GM23338 (cell line): ENCODE measurements around the gene COL20A1. TPM values are rescaled to one million over a fixed set of nuclear protein-coding genes. Genes with fewer than 3 reads are reported as not detected.

Source experiments
- ATAC-seq: fragments of 200-7000 bp; cut with Tn5 transposase; 3 replicates; pipeline ENCODE4 v1.9.1; 2020
- DNase-seq: peaks from one replicate; pipeline ENCODE4 v3.0.0-alpha.2; 2015; ENCODE audit warnings: low spot score
- H2AFZ ChIP-seq: fragments of 200-600 bp; sonication (generic); 2 replicates; pipeline ENCODE4 v1.8.0; 2016; ENCODE audit warnings: antibody characterized with exemption, mild to moderate bottlenecking, moderate library complexity
- H3F3A ChIP-seq: fragments of 200-600 bp; sonication (generic); replicated peaks from 2 replicates; pipeline ENCODE4 v1.8.0; 2017; ENCODE audit warnings: antibody characterized with exemption, mixed run types, low read depth
- H3K27ac ChIP-seq: fragments of 200-600 bp; sonication (generic); 2 replicates; pipeline ENCODE4 v1.6.1; 2016; ENCODE audit warnings: low read depth
- H3K27me3 ChIP-seq: fragments of 200-600 bp; sonication (generic); 2 replicates; pipeline ENCODE4 v1.8.0; 2016; ENCODE audit warnings: mild to moderate bottlenecking, mixed run types, moderate library complexity; ENCODE audit not compliant: insufficient read depth
- H3K36me3 ChIP-seq: fragments of 200-600 bp; sonication (generic); 2 replicates; pipeline ENCODE4 v1.8.0; 2016; ENCODE audit warnings: mild to moderate bottlenecking; ENCODE audit not compliant: insufficient read depth
- H3K4me1 ChIP-seq: fragments of 200-600 bp; sonication (generic); 2 replicates; pipeline ENCODE4 v1.8.0; 2016; ENCODE audit warnings: mild to moderate bottlenecking, moderate library complexity; ENCODE audit not compliant: insufficient read depth
- H3K4me2 ChIP-seq: fragments of 200-600 bp; sonication (generic); 2 replicates; pipeline ENCODE4 v1.7.1; 2017; ENCODE audit warnings: mixed run types
- H3K4me3 ChIP-seq: fragments of 200-600 bp; sonication (generic); 2 replicates; pipeline ENCODE4 v1.6.1; 2016; ENCODE audit warnings: mixed run types
- H3K79me2 ChIP-seq: fragments of 200-600 bp; sonication (generic); replicated peaks from 2 replicates; pipeline ENCODE4 v1.8.0; 2017; ENCODE audit warnings: mild to moderate bottlenecking; ENCODE audit not compliant: insufficient read depth
- H3K9me2 ChIP-seq: fragments of 200-600 bp; sonication (generic); 2 replicates; pipeline ENCODE4 v1.8.0; 2017; ENCODE audit not compliant: insufficient read depth
- H4K20me1 ChIP-seq: fragments of 200-600 bp; sonication (generic); replicated peaks from 2 replicates; pipeline ENCODE4 v1.8.0; 2017; ENCODE audit warnings: mild to moderate bottlenecking; ENCODE audit not compliant: insufficient read depth
- H3K27ac Mint-ChIP-seq: 2 replicates; pipeline ENCODE4 v1.8.0; 2020; ENCODE audit warnings: inconsistent platforms, mild to moderate bottlenecking, moderate library complexity, mixed read lengths
- H3K27me3 Mint-ChIP-seq: 3 replicates; pipeline ENCODE4 v1.8.0; 2022; ENCODE audit warnings: low read depth, mild to moderate bottlenecking, moderate library complexity, mixed read lengths, inconsistent platforms; ENCODE audit not compliant: insufficient read depth, poor library complexity
- H3K36me3 Mint-ChIP-seq: 3 replicates; pipeline ENCODE4 v1.8.0; 2021; ENCODE audit warnings: low read depth, mild to moderate bottlenecking, inconsistent platforms, moderate library complexity, mixed read lengths
- H3K4me1 Mint-ChIP-seq: 3 replicates; pipeline ENCODE4 v1.8.0; 2020; ENCODE audit warnings: mild to moderate bottlenecking, inconsistent platforms, mixed read lengths
- H3K4me3 Mint-ChIP-seq: 3 replicates; pipeline ENCODE4 v1.8.0; 2021; ENCODE audit warnings: moderate library complexity, mild to moderate bottlenecking, inconsistent platforms, mixed read lengths
- H3K9me3 Mint-ChIP-seq: 3 replicates; pipeline ENCODE4 v1.8.0; 2020; ENCODE audit warnings: moderate library complexity, mild to moderate bottlenecking, inconsistent platforms, mixed read lengths
- CREB1 ChIP-seq: fragments of 250-450 bp; sonication (Bioruptor Pico); IDR thresholded peaks from 2 replicates; pipeline ENCODE4 v1.5.0; 2020; ENCODE audit warnings: low read depth, mild to moderate bottlenecking, moderate library complexity
- EZH2 ChIP-seq: fragments of 200-600 bp; sonication (generic); IDR thresholded peaks from one replicate; pipeline ENCODE4 v1.8.0; 2017; ENCODE audit warnings: antibody characterized with exemption, mild to moderate bottlenecking, low read depth; ENCODE audit not compliant: unreplicated experiment
- EZH2phosphoT487 ChIP-seq: fragments of 200-600 bp; sonication (generic); IDR thresholded peaks from one replicate; pipeline ENCODE4 v1.8.1; 2018; ENCODE audit warnings: antibody characterized with exemption; ENCODE audit not compliant: unreplicated experiment
- JUNB ChIP-seq: IDR thresholded peaks from one replicate; pipeline ENCODE4 v1.6.1; 2016; ENCODE audit warnings: antibody characterized with exemption; ENCODE audit not compliant: unreplicated experiment
- NANOG ChIP-seq: IDR thresholded peaks from 2 replicates; pipeline ENCODE4 v1.6.1; 2016; ENCODE audit warnings: antibody characterized with exemption, borderline replicate concordance
- POLR2AphosphoS5 ChIP-seq: IDR thresholded peaks from 2 replicates; pipeline ENCODE4 v1.6.1; 2016; ENCODE audit warnings: antibody characterized with exemption, low read depth
- STAT1 ChIP-seq: IDR thresholded peaks from one replicate; pipeline ENCODE4 v1.6.1; 2016; ENCODE audit warnings: antibody characterized with exemption; ENCODE audit not compliant: unreplicated experiment
- ZNF114 ChIP-seq: fragments of 250-450 bp; sonication (Bioruptor Pico); IDR thresholded peaks from 2 replicates; pipeline ENCODE4 v1.5.0; 2020; ENCODE audit warnings: mild to moderate bottlenecking, moderate library complexity
- ZNF331 ChIP-seq: fragments of 250-450 bp; sonication (Bioruptor Pico); IDR thresholded peaks from 2 replicates; pipeline ENCODE4 v1.5.0; 2020; ENCODE audit warnings: low read depth, mild to moderate bottlenecking, moderate library complexity
- polyA plus RNA-seq: library from polyadenylated mRNA; unstranded; fragments of >200 nt; fragmentation: Nextera tagmentation; extraction: Ambion mirVana; gene quantifications from 2 replicates; pipeline ENCODE4 v1.2.1, GENCODE V29; 2016
- total RNA-seq: library from RNA; depleted of rRNA; stranded (reverse); fragments of >200 nt; shearing (Covaris generic); gene quantifications from 2 replicates; pipeline ENCODE4 v1.2.3, GENCODE V29; 2014
- TF ChIP-seq, protein P1 (sequence below): IDR thresholded peaks from 2 replicates; pipeline ENCODE4 v1.6.1; 2016; ENCODE audit warnings: antibody characterized with exemption
- TF ChIP-seq, protein P2 (sequence below), 2 experiments: fragments of 200-600 bp in 1 of 2; sonication (generic) in 1 of 2; conservative IDR thresholded peaks; 2 replicates each; pipeline versions ENCODE4 v1.5.1 to v1.6.1; 2016 to 2017; ENCODE audit warnings: antibody characterized with exemption in 2 of 2, low read depth in 2 of 2, mild to moderate bottlenecking in 2 of 2, moderate library complexity in 1 of 2
- TF ChIP-seq, protein P3 (sequence below): IDR thresholded peaks from one replicate; pipeline ENCODE4 v1.6.1; 2018; ENCODE audit warnings: antibody characterized with exemption; ENCODE audit not compliant: unreplicated experiment

COL20A1 gene
- total and polyA plus RNA-seq, 2 experiments from 2014 or later = 0.28 to 0.79 TPM

DNA sequence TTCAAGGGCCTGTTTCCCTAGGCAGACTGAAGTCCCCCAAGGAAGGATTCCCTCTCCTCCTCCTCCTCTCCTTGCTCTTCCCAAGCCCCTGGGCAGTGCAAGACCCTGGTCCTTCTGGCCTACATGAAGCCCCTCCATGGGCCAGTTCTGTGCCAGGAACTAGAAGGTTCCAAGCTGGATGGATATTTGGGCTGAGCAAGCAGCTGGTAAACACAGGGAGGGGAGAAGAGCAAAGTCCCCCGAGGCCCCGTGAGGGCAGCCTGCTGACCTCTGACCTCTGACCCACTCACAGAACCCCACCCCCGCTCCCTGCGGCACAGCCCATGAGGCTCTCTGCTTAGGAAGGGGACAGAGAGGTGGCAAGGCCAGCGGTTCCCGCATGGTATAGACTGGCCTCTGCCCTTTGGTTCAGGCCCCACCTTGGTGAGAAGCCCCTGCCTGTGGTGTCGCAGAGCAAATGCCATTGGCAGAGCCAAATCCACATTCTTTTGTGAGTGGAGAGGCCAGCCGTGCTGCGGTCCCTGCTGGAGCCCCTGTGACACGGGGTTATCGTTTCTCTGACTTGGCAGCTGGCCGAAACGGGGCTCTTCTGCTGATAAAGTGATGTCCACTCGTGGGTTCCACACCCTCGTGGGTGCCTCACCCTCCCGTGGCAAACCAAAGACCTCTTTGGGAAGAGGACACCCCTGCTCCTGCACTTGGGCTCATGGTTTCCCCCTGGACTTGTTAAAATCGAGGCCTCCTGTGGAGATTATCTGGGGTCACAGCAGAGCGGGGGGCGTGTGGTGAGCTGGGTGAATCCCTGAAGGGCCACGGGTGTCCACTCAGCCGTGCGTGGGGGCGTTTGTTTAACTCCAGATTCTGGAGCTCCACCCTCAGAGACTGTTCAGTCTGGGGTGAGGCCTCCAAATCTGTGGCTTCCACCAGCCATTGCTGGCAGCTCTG is 70.3 kb downstream of the COL20A1 start:
- TF ChIP-seq EZH2phosphoT487 (no peak), ZNF331 (no peak), JUNB (no peak), NANOG (no peak)

DNA sequence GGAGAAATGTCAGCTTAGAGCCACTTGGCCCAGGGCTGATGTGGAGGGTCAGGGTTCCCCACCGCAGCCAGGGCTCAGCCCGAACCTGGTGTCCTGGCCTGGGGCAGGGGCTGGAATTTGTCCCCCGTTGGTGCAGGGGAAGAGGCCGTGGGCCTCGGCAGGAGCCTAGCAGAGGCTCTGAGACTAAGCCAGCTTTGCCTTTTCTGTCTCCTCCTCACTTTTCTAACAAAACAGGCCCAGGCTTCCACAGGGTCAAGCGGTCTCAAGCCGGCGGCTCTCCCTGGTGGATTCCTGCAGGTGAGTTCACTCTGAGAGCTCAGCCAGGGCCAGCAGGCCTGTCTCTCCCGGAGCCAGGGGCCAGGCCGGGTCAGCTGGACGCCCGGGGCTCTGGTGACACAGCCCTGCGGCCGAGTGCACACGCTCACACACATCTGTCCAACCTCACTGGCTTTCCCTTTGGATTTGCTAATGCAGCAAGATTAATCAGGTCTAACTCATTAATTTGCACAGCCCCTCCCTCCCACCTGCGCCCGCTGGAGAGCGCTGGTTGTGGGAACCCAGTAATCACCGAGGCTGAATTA is 71.1 kb downstream of the COL20A1 start:
- H3K36me3 Mint-ChIP-seq = no peaks in the 10 kb centered on the region; the same call in 2 of the 3 replicates
- H3K27ac ChIP-seq = no peak overlapping the region
- H3K4me3 ChIP-seq = no peak overlapping the region
- H3F3A ChIP-seq = no peaks in the 10 kb centered on the region
- no peaks in the 10 kb centered on the region for H3K36me3 ChIP-seq
- no peak overlapping the region for H3K27ac Mint-ChIP-seq
- peaks cover 18% of the 10 kb centered on the region for H3K27me3 ChIP-seq
- H2AFZ ChIP-seq = no peak overlapping the region
- no peak for ATAC-seq
- no peaks in the 10 kb centered on the region for H3K79me2 ChIP-seq
- H3K9me2 ChIP-seq = no peaks in the 10 kb centered on the region
- DNase-seq = no peak
- H4K20me1 ChIP-seq = no peaks in the 10 kb centered on the region
- H3K9me3 Mint-ChIP-seq = no peaks in the 10 kb centered on the region
- H3K27me3 Mint-ChIP-seq = peaks cover 25% of the 10 kb centered on the region
- H3K4me2 ChIP-seq = no peak overlapping the region
- no peak overlapping the region for H3K4me3 Mint-ChIP-seq
- H3K4me1 ChIP-seq = no peaks in the 10 kb centered on the region
- peaks cover 14% of the 10 kb centered on the region for H3K4me1 Mint-ChIP-seq
- no peak for TF ChIP-seq JUNB
- TF ChIP-seq NANOG = no peak
- no peak for TF ChIP-seq STAT1
- TF ChIP-seq, protein P1, sequence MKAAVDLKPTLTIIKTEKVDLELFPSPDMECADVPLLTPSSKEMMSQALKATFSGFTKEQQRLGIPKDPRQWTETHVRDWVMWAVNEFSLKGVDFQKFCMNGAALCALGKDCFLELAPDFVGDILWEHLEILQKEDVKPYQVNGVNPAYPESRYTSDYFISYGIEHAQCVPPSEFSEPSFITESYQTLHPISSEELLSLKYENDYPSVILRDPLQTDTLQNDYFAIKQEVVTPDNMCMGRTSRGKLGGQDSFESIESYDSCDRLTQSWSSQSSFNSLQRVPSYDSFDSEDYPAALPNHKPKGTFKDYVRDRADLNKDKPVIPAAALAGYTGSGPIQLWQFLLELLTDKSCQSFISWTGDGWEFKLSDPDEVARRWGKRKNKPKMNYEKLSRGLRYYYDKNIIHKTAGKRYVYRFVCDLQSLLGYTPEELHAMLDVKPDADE = no peak
- no peak for TF ChIP-seq ZNF114 (CRISPR knock-in tag)
- TF ChIP-seq EZH2 = no peak
- TF ChIP-seq, protein P2, sequence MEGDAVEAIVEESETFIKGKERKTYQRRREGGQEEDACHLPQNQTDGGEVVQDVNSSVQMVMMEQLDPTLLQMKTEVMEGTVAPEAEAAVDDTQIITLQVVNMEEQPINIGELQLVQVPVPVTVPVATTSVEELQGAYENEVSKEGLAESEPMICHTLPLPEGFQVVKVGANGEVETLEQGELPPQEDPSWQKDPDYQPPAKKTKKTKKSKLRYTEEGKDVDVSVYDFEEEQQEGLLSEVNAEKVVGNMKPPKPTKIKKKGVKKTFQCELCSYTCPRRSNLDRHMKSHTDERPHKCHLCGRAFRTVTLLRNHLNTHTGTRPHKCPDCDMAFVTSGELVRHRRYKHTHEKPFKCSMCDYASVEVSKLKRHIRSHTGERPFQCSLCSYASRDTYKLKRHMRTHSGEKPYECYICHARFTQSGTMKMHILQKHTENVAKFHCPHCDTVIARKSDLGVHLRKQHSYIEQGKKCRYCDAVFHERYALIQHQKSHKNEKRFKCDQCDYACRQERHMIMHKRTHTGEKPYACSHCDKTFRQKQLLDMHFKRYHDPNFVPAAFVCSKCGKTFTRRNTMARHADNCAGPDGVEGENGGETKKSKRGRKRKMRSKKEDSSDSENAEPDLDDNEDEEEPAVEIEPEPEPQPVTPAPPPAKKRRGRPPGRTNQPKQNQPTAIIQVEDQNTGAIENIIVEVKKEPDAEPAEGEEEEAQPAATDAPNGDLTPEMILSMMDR (conservative IDR thresholded peaks at IDR 0.05; ENCODE audit: low read depth in 2 of 2) = no peak
- no peak for TF ChIP-seq POLR2AphosphoS5
- TF ChIP-seq, protein P3, sequence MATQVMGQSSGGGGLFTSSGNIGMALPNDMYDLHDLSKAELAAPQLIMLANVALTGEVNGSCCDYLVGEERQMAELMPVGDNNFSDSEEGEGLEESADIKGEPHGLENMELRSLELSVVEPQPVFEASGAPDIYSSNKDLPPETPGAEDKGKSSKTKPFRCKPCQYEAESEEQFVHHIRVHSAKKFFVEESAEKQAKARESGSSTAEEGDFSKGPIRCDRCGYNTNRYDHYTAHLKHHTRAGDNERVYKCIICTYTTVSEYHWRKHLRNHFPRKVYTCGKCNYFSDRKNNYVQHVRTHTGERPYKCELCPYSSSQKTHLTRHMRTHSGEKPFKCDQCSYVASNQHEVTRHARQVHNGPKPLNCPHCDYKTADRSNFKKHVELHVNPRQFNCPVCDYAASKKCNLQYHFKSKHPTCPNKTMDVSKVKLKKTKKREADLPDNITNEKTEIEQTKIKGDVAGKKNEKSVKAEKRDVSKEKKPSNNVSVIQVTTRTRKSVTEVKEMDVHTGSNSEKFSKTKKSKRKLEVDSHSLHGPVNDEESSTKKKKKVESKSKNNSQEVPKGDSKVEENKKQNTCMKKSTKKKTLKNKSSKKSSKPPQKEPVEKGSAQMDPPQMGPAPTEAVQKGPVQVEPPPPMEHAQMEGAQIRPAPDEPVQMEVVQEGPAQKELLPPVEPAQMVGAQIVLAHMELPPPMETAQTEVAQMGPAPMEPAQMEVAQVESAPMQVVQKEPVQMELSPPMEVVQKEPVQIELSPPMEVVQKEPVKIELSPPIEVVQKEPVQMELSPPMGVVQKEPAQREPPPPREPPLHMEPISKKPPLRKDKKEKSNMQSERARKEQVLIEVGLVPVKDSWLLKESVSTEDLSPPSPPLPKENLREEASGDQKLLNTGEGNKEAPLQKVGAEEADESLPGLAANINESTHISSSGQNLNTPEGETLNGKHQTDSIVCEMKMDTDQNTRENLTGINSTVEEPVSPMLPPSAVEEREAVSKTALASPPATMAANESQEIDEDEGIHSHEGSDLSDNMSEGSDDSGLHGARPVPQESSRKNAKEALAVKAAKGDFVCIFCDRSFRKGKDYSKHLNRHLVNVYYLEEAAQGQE = no peak
- no peak for TF ChIP-seq CREB1 (CRISPR knock-in tag)
- TF ChIP-seq EZH2phosphoT487 = no peak
- no peak for TF ChIP-seq ZNF331

More for the DNA sequence above, 70.3 kb downstream of the COL20A1 start:
- no peak overlapping the region for H3K4me3 ChIP-seq
- Mint-ChIP-seq H3K9me3 (no peaks in the 10 kb centered on the region), H3K27me3 (peaks cover 26% of the 10 kb centered on the region), H3K4me1 (peaks cover 14% of the 10 kb centered on the region), H3K27ac (no peak overlapping the region), H3K36me3 (no peaks in the 10 kb centered on the region; the same call in 2 of the 3 replicates), H3K4me3 (peak overlapping the region; percentile 63; the same call in 2 of the 3 replicates)
- no peak for DNase-seq
- H3K27me3 ChIP-seq = peaks cover 18% of the 10 kb centered on the region
- H3K4me2 ChIP-seq = no peak overlapping the region
- no peaks in the 10 kb centered on the region for H3F3A ChIP-seq
- no peak for ATAC-seq
- H3K9me2 ChIP-seq = no peaks in the 10 kb centered on the region
- H3K4me1 ChIP-seq = no peaks in the 10 kb centered on the region
- no peak overlapping the region for H3K27ac ChIP-seq
- no peaks in the 10 kb centered on the region for H3K36me3 ChIP-seq
- no peaks in the 10 kb centered on the region for H3K79me2 ChIP-seq
- H4K20me1 ChIP-seq = no peaks in the 10 kb centered on the region
- H2AFZ ChIP-seq = no peak overlapping the region
